Upper lobe of right lung (tissue), 1 donor: ENCODE data around the gene YY1. TPM values are rescaled to one million over a fixed set of nuclear protein-coding genes. Genes with fewer than 3 reads are reported as not detected.
"Not testable (repeated sequence)": the region's sequence is repeated elsewhere in the genome, so short reads cannot be mapped to it uniquely, and the experiment has no call there.

Source experiments
- ATAC-seq: fragments of 200-7000 bp; cut with Tn5 transposase; one replicate; pipeline ENCODE4 v1.9.1; 2020; ENCODE audit warnings: mild to moderate bottlenecking, moderate library complexity
- DNase-seq: peaks from one replicate; pipeline ENCODE4 v3.0.0-alpha.2; 2020
- H3K27ac ChIP-seq: fragments of 200-600 bp; one replicate; pipeline ENCODE4 v1.8.0; 2022
- H3K27me3 ChIP-seq: fragments of 200-600 bp; one replicate; pipeline ENCODE4 v1.8.0; 2022; ENCODE audit warnings: mild to moderate bottlenecking
- H3K36me3 ChIP-seq: fragments of 200-600 bp; one replicate; pipeline ENCODE4 v1.8.0; 2022
- H3K4me1 ChIP-seq: fragments of 200-600 bp; one replicate; pipeline ENCODE4 v1.8.0; 2022
- H3K4me3 ChIP-seq: fragments of 200-600 bp; one replicate; pipeline ENCODE4 v1.8.0; 2022; ENCODE audit warnings: mild to moderate bottlenecking
- H3K9me3 ChIP-seq: fragments of 200-600 bp; one replicate; pipeline ENCODE4 v1.8.0; 2022
- intact Hi-C: fragments of 100-400 bp; cut with DNase I; formaldehyde crosslinking; loops from one replicate; pipeline ENCODE4 v1.11.0; 2022
- total RNA-seq: library from RNA; stranded (reverse); fragmentation: NEBNext Ultra II Directional; extraction: Animal tissue kit (Norgen Biotek cat#: 25700); gene quantifications from one replicate; pipeline ENCODE4 v1.2.1, GENCODE V29; 2021
- TF ChIP-seq, protein P1 (sequence below): fragments of 200-600 bp; IDR thresholded peaks from one replicate; pipeline ENCODE4 v1.8.0; 2022; ENCODE audit warnings: antibody characterized with exemption
- donor health status: DM: no; HTN: yes; CAD: no; lungs with severe emphysema.

The YY1 gene
- total RNA-seq, 1 donor from 2014 or later = 69.4 TPM

DNA sequence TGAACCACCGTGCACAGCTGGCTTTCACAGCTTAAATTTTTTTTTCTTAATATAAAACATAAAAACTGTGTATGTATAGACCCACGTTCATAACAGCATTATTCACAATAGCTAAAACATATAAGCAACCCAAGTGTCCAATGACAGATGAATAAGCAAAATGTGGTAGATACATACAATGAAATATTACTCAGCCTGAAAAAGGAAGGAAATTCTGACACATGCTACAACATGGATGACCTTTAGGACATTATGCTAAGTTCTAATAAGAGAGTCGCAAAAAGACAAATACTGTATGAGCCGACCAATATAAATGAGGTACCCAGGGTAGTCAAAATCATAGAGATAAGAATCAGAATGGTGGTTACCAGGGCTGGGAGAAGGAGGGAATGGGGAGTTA is 13.8 kb upstream of the YY1 start:
- intact Hi-C loops = no loop called here
- Histone ChIP-seq H3K9me3 (no peaks in the 10 kb centered on the region), H3K4me1 (peaks cover 24% of the 10 kb centered on the region), H3K4me3 (no peak overlapping the region), H3K27me3 (no peaks in the 10 kb centered on the region), H3K27ac (no peak overlapping the region), H3K36me3 (peaks cover 2% of the 10 kb centered on the region)
- ATAC-seq = no peak
- TF ChIP-seq, protein P1, sequence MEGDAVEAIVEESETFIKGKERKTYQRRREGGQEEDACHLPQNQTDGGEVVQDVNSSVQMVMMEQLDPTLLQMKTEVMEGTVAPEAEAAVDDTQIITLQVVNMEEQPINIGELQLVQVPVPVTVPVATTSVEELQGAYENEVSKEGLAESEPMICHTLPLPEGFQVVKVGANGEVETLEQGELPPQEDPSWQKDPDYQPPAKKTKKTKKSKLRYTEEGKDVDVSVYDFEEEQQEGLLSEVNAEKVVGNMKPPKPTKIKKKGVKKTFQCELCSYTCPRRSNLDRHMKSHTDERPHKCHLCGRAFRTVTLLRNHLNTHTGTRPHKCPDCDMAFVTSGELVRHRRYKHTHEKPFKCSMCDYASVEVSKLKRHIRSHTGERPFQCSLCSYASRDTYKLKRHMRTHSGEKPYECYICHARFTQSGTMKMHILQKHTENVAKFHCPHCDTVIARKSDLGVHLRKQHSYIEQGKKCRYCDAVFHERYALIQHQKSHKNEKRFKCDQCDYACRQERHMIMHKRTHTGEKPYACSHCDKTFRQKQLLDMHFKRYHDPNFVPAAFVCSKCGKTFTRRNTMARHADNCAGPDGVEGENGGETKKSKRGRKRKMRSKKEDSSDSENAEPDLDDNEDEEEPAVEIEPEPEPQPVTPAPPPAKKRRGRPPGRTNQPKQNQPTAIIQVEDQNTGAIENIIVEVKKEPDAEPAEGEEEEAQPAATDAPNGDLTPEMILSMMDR = no peak
- no peak for DNase-seq

DNA sequence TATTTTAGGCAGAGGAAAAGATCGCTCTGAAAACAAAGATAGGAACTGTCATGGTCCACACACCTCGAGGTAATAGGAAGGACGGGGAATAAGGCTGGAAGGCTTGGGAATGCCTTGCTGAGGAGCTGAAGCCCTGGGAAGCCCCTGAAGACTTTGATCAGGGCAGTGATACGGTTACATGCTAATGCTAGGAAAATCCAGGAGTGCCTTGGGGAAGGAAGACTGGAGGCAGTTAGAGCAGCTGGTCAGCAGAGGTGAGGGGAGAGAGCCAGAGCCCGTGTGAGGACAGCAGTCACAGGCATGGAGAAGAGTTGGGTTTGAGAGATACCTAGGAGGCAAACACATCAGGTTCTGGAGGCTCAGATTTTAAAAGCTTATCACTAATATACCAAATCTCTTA is 8.6 kb upstream of the YY1 start:
- intact Hi-C loops = no loop called here
- DNase-seq (no peak), ATAC-seq (no peak)
- peaks cover 9% of the 10 kb centered on the region for H3K36me3 ChIP-seq
- no peaks in the 10 kb centered on the region for H3K27me3 ChIP-seq
- TF ChIP-seq, protein P1 = no peak
- no peaks in the 10 kb centered on the region for H3K9me3 ChIP-seq
- no peak overlapping the region for H3K4me3 ChIP-seq
- no peak overlapping the region for H3K27ac ChIP-seq
- no peaks in the 10 kb centered on the region for H3K4me1 ChIP-seq

DNA sequence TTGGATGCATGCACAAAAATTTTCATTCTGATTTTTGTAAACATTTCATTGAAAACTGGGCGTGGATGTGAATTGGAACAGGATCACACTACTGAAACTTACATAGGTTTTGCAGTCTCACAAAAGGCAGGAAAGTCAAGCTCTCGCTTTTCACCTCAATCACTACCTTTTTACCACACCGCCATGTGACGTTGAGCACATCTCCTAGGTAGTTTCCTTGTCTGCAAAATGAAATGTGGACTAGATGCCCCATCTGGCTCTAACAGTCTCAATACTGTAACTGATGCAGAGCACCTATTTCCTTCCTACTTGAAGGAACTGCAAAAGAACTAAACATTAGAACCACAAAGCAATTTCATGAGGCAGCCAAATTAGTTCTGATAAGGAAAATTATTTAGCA is 4.4 kb upstream of the YY1 start:
- DNase-seq = no peak
- H3K27me3 ChIP-seq = no peaks in the 10 kb centered on the region
- peaks cover 19% of the 10 kb centered on the region for H3K4me1 ChIP-seq

DNA sequence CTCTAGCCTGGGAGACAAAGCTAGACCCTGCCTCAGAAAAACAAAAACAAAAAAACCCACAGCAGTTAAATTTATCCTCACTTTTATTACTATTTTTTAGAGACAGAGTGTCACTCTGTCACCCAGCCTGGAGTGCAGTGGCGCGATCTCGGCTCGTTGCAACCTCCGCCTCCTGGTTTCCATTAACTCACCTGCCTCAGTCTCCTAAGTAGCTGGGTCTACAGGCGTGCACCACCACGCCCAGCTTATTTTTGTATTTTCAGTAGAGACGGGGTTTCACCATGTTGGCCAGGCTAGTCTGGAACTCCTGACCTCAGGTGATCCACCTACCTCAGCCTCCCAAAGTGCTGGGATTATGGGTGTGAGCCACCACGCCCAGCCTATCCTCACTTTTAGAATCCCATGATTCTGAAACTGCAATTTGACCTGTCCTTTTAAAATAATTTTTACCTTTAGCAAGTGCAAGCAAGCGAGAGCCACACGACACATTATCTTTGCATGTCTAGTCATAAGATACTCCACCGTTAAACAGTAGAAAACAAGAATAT is 2.6 kb upstream of the YY1 start:
- H3K9me3 ChIP-seq, ATAC-seq, H3K27me3 ChIP-seq, DNase-seq, H3K27ac ChIP-seq, H3K36me3 ChIP-seq, intact Hi-C loops: not testable (repeated sequence)
- H3K4me3 ChIP-seq = peak overlapping the region; percentile 88
- H3K4me1 ChIP-seq = peaks cover 24% of the 10 kb centered on the region

More for the DNA sequence above, 4.4 kb upstream of the YY1 start:
- H3K27ac ChIP-seq = no peak overlapping the region
- intact Hi-C loops = no loop called here
- no peak for ATAC-seq
- no peak overlapping the region for H3K4me3 ChIP-seq
- H3K9me3 ChIP-seq = no peaks in the 10 kb centered on the region
- peaks cover 9% of the 10 kb centered on the region for H3K36me3 ChIP-seq
- TF ChIP-seq, protein P1 = no peak

DNA sequence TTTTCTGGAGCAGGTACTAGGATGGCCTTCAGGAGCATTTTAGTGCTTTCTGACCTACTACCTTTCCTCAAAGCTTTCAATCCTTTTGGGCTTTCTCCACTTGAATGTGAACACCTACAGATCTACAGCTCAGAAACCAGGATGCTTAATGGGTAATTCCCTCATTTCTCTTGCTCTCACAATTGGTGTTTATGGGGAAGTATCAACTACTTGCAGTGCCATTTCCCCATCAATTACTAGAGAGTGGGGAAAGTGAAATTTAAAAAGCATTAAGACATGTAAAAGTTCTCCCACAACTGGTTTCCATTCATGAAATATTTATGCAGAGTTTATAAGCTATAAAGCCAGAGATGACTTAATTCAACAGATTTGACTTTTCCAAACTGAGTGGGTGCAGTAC is 2.1 kb upstream of the YY1 start:
- H3K4me3 ChIP-seq = peak overlapping the region; percentile 88
- no peak for DNase-seq
- peaks cover 29% of the 10 kb centered on the region for H3K4me1 ChIP-seq
- TF ChIP-seq, protein P1 = no peak
- intact Hi-C loops = no loop called here
- H3K36me3 ChIP-seq = no peaks in the 10 kb centered on the region
- H3K27me3 ChIP-seq = no peaks in the 10 kb centered on the region
- peak overlapping the region; percentile 98 for H3K27ac ChIP-seq
- ATAC-seq = no peak
- H3K9me3 ChIP-seq = no peaks in the 10 kb centered on the region

DNA sequence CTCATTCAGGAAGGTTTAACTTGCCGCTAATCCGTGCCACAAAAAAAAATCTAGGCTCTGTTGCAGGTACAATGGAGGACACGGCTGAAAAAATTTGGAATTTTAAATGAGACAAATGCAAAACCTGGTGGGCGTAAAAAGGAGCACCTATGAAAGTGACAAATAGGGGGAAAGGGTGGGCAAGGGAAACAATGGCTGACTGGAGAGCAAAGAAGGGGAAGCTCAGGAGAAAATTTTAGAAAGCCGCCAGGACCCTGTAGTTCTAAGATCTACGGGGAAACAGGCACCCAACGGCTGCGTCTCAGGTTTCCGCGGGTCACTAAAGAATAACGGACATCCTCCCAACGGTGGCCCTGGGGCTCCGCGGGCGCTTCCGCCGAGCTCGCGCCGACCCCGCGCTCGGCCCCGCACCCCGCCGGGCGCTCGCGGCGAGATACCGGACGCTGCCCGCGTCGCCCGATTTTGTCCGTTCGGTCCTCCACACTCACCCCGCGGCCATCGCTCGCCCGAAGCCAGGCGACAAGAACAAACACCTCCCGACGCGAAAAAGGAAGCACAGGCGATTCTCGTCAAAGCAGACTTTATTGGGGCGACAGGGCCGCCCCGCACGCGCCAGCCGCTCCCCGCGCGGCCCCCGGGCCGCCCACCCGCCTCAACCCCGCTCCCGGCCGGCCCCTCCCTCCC is 1.1 kb upstream of the YY1 start:
- TF ChIP-seq, protein P1 = no peak
- peak overlapping the region; percentile 88 for H3K4me3 ChIP-seq
- H3K4me1 ChIP-seq = peaks cover 39% of the 10 kb centered on the region
- peak; percentile 74 for DNase-seq
- H3K9me3 ChIP-seq = no peaks in the 10 kb centered on the region
- intact Hi-C loops = no loop called here
- H3K36me3 ChIP-seq = no peaks in the 10 kb centered on the region
- H3K27me3 ChIP-seq = no peaks in the 10 kb centered on the region
- H3K27ac ChIP-seq = peak overlapping the region; percentile 98
- ATAC-seq = peak; percentile 12
